Hepatocyte (in vitro differentiated cells): ENCODE data around the gene MEA1.

ENCODE experiments used
- EZH2 ChIP-seq: fragments of 200-600 bp; sonication (generic); IDR thresholded peaks from 2 replicates; pipeline ENCODE4 v1.6.1; 2016; ENCODE audit warnings: antibody characterized with exemption, mild to moderate bottlenecking, borderline replicate concordance
- EZH2phosphoT487 ChIP-seq: fragments of 200-600 bp; sonication (generic); IDR thresholded peaks from one replicate; pipeline ENCODE4 v1.6.1; 2018; ENCODE audit warnings: antibody characterized with exemption, mild to moderate bottlenecking, low read depth, moderate library complexity; ENCODE audit not compliant: unreplicated experiment, severe bottlenecking
- TF ChIP-seq, protein P1 (sequence below): fragments of 200-600 bp; sonication (generic); IDR thresholded peaks from 2 replicates; pipeline ENCODE4 v1.5.1; 2016; ENCODE audit warnings: antibody characterized with exemption, mild to moderate bottlenecking; ENCODE audit not compliant: poor library complexity

GRCh38 chr6:43016176-43016942 lies 2.6 kb upstream of the MEA1 start:
- TF ChIP-seq, protein P1, sequence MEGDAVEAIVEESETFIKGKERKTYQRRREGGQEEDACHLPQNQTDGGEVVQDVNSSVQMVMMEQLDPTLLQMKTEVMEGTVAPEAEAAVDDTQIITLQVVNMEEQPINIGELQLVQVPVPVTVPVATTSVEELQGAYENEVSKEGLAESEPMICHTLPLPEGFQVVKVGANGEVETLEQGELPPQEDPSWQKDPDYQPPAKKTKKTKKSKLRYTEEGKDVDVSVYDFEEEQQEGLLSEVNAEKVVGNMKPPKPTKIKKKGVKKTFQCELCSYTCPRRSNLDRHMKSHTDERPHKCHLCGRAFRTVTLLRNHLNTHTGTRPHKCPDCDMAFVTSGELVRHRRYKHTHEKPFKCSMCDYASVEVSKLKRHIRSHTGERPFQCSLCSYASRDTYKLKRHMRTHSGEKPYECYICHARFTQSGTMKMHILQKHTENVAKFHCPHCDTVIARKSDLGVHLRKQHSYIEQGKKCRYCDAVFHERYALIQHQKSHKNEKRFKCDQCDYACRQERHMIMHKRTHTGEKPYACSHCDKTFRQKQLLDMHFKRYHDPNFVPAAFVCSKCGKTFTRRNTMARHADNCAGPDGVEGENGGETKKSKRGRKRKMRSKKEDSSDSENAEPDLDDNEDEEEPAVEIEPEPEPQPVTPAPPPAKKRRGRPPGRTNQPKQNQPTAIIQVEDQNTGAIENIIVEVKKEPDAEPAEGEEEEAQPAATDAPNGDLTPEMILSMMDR: no peak
- TF ChIP-seq EZH2: no peak
- no peak for TF ChIP-seq EZH2phosphoT487
